MM.1S (cell line): ENCODE results near the gene TCOF1.

ENCODE experiments used
- EZH2 ChIP-seq: fragments of 300-600 bp; sonication (generic); optimal IDR thresholded peaks from 2 replicates; pipeline ENCODE3; 2017; ENCODE audit warnings: low read depth, mild to moderate bottlenecking, antibody characterized with exemption, low read length, mixed read lengths
- EZH2phosphoT487 ChIP-seq: fragments of 300-600 bp; sonication (generic); IDR thresholded peaks from 2 replicates; pipeline ENCODE4 v1.6.1; 2018; ENCODE audit warnings: antibody characterized with exemption, low read length
- TF ChIP-seq, protein P1 (sequence below): fragments of 300-600 bp; sonication (generic); IDR thresholded peaks from 2 replicates; pipeline ENCODE4 v1.5.1; 2016; ENCODE audit warnings: antibody characterized with exemption, low read length, mixed read lengths

DNA sequence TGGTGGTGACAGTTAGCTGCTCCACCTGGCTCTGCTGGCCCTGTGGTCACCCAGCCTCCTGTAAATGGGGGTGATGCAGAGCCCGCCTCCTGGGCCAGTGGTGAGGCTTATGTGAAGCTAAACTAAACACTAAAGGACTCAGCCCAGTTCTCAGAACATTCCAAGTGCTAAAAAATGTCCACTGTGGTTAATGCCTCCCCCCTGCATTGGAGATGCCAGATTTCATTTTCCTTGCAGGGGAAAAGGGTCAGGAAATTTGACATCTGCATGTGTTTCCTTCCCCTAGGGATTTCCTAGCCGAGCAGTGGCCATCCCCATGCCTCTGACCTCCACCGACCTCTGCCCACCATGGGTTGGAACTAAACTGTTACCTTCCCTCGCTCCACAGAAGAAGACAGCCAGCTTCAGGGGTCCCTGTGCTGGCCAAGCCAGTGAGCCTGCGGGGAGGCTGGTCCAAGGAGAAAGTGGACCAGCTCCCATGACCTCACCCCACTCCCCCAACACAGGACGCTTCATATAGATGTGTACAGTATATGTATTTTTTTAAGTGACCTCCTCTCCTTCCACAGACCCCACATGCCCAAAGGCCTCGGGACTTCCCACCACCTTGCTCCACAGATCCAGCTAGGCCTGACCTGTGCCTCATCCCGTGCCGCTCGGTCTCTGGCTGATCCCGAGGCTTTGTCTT is 42.2 kb downstream of the TCOF1 start:
- TF ChIP-seq EZH2phosphoT487 (no peak), EZH2 (no peak)
- TF ChIP-seq, protein P1, sequence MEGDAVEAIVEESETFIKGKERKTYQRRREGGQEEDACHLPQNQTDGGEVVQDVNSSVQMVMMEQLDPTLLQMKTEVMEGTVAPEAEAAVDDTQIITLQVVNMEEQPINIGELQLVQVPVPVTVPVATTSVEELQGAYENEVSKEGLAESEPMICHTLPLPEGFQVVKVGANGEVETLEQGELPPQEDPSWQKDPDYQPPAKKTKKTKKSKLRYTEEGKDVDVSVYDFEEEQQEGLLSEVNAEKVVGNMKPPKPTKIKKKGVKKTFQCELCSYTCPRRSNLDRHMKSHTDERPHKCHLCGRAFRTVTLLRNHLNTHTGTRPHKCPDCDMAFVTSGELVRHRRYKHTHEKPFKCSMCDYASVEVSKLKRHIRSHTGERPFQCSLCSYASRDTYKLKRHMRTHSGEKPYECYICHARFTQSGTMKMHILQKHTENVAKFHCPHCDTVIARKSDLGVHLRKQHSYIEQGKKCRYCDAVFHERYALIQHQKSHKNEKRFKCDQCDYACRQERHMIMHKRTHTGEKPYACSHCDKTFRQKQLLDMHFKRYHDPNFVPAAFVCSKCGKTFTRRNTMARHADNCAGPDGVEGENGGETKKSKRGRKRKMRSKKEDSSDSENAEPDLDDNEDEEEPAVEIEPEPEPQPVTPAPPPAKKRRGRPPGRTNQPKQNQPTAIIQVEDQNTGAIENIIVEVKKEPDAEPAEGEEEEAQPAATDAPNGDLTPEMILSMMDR: no peak
